Left forelimb (tissue), 1 donor: ENCODE measurements around the gene FAM200A.
"Not testable (repeated sequence)": the region's sequence is repeated elsewhere in the genome, so short reads cannot be mapped to it uniquely, and the experiment has no call there.

ENCODE experiments used
- DNase-seq: peaks from one replicate; pipeline ENCODE4 v3.0.0-alpha.2; 2018; ENCODE audit warnings: low spot score

Gene FAM200A

DNA sequence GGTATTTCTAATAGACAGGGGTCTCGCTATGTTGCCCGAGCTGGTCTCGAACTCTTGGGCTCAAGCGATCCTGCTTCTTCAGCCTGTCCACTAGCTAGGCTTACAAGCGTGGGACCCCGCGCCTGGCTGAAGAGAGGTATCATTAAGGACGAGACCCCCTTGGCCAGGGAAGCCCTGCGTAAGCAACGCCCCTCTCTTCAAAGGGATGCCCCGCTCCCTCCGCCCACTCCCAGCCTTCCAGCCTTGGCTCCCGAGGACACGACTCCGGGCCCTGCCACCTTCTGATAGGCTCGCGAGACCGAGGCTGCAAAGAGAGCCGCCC, 47.7 kb downstream of the FAM200A start:
- no peak for DNase-seq

DNA sequence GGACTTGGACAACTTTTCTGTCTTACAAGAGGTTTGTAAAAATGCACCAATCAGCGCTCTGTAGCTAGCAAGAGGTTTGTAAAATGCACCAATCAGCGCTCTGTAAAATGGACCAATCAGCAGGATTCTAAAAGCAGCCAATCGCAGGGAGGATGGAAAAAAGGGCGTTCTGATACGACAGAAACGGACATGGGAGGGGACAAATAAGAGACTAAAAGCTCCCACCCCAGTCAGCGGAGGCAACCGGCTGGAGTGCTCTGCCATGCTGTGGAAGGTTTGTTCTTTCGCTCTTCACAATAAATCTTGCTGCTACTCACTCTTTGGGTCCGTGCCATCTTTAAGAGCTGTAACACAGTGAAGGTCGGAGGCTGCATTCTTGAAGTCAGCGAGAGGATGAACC, 50.7 kb downstream of the FAM200A start:
- DNase-seq, result not testable (repeated sequence)

DNA sequence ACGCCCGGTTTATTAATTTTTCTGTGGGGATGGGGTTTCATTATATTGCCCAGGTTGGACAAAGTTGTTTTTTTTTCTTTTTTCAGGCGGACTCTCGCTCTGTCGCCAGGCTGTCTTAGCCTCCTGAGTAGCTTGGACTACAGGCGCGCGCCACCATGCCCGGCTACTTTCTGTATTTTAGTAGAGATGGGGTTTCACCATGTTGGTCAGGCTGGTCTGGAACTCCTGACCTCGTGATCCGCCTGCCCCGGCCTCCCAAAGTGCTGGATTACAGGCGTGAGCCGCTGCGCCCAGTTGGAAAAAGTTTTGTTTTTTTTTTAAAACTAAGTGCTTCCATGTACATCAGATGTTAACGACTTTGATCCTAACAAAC, 51.3 kb downstream of the FAM200A start:
- DNase-seq, result no peak

DNA sequence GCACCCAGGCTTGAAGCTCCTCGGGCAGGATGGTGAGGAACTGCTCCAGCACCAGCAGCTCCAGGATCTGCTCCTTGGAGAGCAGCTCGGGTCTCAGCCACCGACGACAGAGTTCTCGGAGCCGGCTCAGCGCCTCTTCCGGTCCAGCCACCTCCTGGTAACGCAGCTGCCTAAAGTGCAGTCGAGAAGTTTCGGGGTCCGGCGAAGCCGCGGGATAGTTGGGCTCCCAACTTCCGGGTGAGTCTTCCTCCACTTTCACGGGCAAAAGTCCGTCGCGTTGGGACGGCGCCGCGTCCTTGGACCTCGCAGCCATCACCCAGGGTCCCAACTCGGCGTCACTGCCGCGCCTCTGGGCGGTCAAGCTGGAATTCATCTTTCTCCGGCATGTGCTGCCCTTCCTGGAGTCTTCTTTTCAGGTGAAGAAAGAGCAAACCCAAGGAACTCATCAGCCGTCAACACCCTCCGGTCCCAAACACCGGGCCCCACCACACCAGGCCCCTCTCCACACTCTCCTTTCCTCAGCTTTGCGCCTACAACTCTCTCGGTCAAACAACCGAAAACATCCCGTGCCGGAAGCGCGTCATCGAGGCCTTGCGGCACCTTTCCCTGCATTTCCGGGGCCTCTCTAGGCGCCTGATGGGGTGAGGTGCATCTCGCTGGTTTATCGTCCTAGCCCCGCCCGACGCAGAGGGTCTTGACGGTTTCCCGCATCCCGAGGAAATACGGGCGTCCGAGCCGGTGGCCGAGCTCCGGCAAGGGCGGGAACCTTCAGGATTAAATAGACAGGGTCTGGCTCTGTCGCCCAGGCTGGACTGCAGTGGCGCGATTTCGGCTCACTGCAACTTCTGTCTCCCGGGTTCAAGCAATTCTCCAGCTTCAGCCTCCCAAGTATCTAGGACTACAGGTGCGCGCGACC, 51.9 kb downstream of the FAM200A start, which contains the start of gene ZNF394:
Gene ZNF394 (minus strand): TSS at position 561 of the 916 bp plus-strand sequence. CDS start 188 bp downstream, at position 373.
- DNase-seq, result peak; percentile 90

DNA sequence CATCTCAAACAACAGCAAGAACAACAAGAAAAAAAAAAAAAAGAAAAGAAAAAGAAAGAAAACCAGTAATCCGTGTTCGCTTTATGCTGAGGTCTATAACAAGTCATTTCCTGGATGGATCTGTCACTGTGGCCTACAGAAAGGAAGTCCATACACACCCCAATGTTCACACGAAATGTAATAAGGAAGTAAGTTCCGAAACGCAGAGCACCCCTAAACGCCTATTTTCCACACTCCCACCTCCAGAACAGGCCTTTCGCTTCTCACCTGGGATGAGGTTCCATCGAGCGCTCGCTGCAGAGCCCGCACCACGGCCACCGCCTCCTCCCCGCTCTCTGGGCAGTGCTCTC, 52.6 kb downstream of the FAM200A start:
- no peak for DNase-seq

DNA sequence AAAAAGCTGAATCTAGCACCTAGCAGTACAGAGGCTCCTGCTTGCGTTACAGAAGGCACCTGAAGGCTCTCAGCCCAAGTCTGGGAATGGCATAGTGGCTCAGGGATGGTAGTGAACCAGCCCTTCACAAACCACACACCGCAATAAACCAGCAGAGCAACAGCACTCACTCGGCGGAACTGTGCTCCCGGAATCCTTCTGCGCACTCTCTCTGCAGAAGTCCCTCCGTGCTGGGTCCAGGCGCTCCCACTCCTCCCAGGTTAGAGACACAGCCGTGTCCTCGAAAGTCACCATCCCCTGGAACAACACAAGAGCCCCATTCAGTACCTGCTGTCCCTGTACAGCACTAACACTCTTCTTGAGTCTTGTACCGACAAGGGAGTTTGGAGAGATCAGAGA, 53.4 kb downstream of the FAM200A start:
- no peak for DNase-seq

DNA sequence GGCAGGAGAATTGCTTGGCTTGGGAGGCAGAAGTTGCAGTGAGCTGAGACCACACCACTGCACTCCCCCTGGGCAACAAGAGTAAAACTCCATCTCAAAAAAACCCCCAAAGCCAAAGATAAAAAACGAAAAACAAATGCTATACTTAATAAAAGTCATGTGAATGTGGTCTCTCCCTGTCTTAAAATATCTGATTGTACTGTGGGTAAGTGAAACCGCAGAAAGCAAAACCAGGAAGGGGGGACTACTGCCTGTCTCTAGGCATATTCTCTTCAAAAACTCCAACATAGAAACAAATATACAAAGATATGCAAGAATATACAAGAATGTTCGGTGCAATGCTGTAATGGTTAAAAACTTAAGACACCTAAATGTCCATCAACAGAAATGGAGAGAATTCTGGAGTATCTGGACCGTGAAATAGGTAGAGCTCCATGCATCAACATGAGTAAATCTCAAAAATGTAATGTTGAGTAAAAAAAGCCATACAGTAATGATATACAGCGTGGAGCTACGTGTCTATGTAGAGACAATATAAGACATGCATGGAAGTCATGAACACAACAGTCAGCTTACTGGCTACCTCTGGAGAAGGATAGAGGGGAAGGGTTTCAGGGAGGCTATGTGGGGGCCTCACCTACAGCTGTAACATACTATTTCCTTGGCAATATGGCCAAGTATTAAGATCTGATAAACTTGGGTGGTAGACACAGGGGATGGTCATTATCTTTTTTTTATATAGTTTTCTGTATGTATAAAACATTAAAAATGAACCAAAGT, 54.0 kb downstream of the FAM200A start:
- DNase-seq, result no peak
